GM18861 (cell line): Measurements from ENCODE around the gene BPGM.

Source experiments
- ATAC-seq: cut with Tn5 transposase; IDR thresholded peaks from one replicate; pipeline ENCODE4 v1.9.1; 2021; ENCODE audit not compliant: unreplicated experiment

BPGM gene

GRCh38 chr7:134646425-134647305, at the start of gene BPGM:
Gene BPGM, plus strand, starts transcription at chr7:134646853. Its CDS starts 14,655 bp downstream, at chr7:134661508.
- ATAC-seq, result peak; percentile 95

GRCh38 chr7:134599371-134599770, 47.3 kb upstream of the BPGM start:
- ATAC-seq, result no peak

- ATAC-seq, result no peak
These were observed 45.2 kb upstream of the BPGM start for GRCh38 chr7:134601459-134601858.

GRCh38 chr7:134602881-134603451, 43.7 kb upstream of the BPGM start:
- no peak for ATAC-seq

- ATAC-seq, result peak; percentile 70
These were observed 40.4 kb upstream of the BPGM start for GRCh38 chr7:134605978-134606923.

- no peak for ATAC-seq
These were observed 35.0 kb upstream of the BPGM start for GRCh38 chr7:134611611-134612151.

GRCh38 chr7:134612197-134612596, 34.5 kb upstream of the BPGM start:
- no peak for ATAC-seq

- ATAC-seq, result no peak
These were observed 32.9 kb upstream of the BPGM start for GRCh38 chr7:134613623-134614347.

- ATAC-seq, result no peak
These were observed 30.0 kb upstream of the BPGM start for GRCh38 chr7:134616611-134617010.

GRCh38 chr7:134618756-134619530, 27.7 kb upstream of the BPGM start:
- no peak for ATAC-seq

- ATAC-seq, result no peak
These were observed 26.9 kb upstream of the BPGM start for GRCh38 chr7:134619627-134620331.

- ATAC-seq, result no peak
These were observed 24.2 kb upstream of the BPGM start for GRCh38 chr7:134622303-134622995.

- ATAC-seq, result no peak
These were observed 23.5 kb upstream of the BPGM start for GRCh38 chr7:134623193-134623592.

GRCh38 chr7:134625550-134625949, 21.1 kb upstream of the BPGM start:
- ATAC-seq, result no peak

- no peak for ATAC-seq
These were observed 19.4 kb upstream of the BPGM start for GRCh38 chr7:134627109-134627774.

GRCh38 chr7:134627775-134628153, 18.9 kb upstream of the BPGM start:
- no peak for ATAC-seq

- ATAC-seq, result no peak
These were observed 17.2 kb upstream of the BPGM start for GRCh38 chr7:134629445-134629844.

GRCh38 chr7:134630237-134630636, 16.4 kb upstream of the BPGM start:
- no peak for ATAC-seq
